Astrocyte of the cerebellum (primary cell): ENCODE results near the gene KRTAP10-12.
"Not testable (repeated sequence)": the region's sequence is repeated elsewhere in the genome, so short reads cannot be mapped to it uniquely, and the experiment has no call there.

Source experiments
- DNase-seq: peaks from one replicate; pipeline ENCODE4 v3.0.0-alpha.2; 2011; ENCODE audit warnings: low read depth
- H3K4me3 ChIP-seq: 2 replicates; pipeline ENCODE4 v1.5.1; 2011; ENCODE audit warnings: mild to moderate bottlenecking, low read depth, low read length, moderate library complexity
- in situ Hi-C: cut with HindIII; loops from 2 replicates; pipeline ENCODE4 v1.10.0; 2017; ENCODE audit warnings: low sequenced_read_pairs
- TF ChIP-seq, protein P1 (sequence below): IDR thresholded peaks from 2 replicates; pipeline ENCODE4 v1.5.1; 2012; ENCODE audit warnings: low read length, low read depth, moderate library complexity, mild to moderate bottlenecking; ENCODE audit errors: missing control alignments

KRTAP10-12 gene, protein sequence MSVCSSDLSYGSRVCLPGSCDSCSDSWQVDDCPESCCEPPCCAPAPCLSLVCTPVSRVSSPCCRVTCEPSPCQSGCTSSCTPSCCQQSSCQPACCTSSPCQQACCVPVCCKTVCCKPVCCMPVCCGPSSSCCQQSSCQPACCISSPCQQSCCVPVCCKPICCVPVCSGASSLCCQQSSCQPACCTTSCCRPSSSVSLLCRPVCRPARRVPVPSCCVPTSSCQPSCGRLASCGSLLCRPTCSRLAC

GRCh38 chr21:44697172-44697810 is at the start of gene KRTAP10-12:
TSS of gene KRTAP10-12 (plus strand) at chr21:44697172. CDS start at chr21:44697202, 30 bp downstream.
- in situ Hi-C loops, H3K4me3 ChIP-seq, DNase-seq: not testable (repeated sequence)

GRCh38 chr21:44647222-44647552 is 49.8 kb upstream of the KRTAP10-12 start:
- in situ Hi-C loops = loop anchor here (5.0 kb wide), 1 partner anchor 45 kb away; no protein-coding TSS in a partner anchor
- TF ChIP-seq, protein P1, sequence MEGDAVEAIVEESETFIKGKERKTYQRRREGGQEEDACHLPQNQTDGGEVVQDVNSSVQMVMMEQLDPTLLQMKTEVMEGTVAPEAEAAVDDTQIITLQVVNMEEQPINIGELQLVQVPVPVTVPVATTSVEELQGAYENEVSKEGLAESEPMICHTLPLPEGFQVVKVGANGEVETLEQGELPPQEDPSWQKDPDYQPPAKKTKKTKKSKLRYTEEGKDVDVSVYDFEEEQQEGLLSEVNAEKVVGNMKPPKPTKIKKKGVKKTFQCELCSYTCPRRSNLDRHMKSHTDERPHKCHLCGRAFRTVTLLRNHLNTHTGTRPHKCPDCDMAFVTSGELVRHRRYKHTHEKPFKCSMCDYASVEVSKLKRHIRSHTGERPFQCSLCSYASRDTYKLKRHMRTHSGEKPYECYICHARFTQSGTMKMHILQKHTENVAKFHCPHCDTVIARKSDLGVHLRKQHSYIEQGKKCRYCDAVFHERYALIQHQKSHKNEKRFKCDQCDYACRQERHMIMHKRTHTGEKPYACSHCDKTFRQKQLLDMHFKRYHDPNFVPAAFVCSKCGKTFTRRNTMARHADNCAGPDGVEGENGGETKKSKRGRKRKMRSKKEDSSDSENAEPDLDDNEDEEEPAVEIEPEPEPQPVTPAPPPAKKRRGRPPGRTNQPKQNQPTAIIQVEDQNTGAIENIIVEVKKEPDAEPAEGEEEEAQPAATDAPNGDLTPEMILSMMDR = no peak
- no peak overlapping the region for H3K4me3 ChIP-seq
- no peak for DNase-seq

GRCh38 chr21:44648557-44649311 is 48.2 kb upstream of the KRTAP10-12 start:
- no peak overlapping the region for H3K4me3 ChIP-seq
- DNase-seq = no peak
- in situ Hi-C loops = loop anchor here (5.0 kb wide), 1 partner anchor 44 kb away; no protein-coding TSS in a partner anchor
- TF ChIP-seq, protein P1 = no peak

DNA sequence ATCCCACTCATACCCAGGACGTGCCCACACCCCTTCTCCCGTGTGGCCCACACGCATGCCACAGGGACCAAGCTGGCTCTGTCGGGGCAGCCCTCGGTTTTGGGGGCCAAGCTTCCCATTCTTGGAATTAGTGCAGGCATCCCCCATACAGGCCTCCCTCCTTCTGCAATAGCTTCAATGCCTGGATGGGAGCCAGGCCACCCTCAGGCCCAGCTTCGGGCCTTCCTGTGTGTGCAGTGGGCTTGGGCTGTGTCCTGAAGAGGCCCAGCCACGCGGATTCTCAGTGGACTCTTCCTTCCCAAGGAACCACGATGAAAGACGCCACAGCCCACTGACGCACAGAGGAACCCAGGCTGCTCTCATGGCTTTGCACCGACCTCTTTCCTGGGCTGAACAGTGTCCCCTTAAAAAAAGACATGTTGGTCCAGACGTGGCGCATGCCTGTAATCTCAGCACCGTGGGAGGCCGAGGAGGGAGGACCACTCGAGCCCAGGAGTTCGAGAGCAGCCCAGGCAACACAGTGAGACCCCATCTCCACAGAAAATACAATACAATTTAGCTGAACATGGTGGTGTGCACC is 47.4 kb upstream of the KRTAP10-12 start:
- DNase-seq = no peak
- in situ Hi-C loops = loop anchor here (5.0 kb wide), 1 partner anchor 43 kb away; no protein-coding TSS in a partner anchor
- TF ChIP-seq, protein P1 = no peak
- no peak overlapping the region for H3K4me3 ChIP-seq

DNA sequence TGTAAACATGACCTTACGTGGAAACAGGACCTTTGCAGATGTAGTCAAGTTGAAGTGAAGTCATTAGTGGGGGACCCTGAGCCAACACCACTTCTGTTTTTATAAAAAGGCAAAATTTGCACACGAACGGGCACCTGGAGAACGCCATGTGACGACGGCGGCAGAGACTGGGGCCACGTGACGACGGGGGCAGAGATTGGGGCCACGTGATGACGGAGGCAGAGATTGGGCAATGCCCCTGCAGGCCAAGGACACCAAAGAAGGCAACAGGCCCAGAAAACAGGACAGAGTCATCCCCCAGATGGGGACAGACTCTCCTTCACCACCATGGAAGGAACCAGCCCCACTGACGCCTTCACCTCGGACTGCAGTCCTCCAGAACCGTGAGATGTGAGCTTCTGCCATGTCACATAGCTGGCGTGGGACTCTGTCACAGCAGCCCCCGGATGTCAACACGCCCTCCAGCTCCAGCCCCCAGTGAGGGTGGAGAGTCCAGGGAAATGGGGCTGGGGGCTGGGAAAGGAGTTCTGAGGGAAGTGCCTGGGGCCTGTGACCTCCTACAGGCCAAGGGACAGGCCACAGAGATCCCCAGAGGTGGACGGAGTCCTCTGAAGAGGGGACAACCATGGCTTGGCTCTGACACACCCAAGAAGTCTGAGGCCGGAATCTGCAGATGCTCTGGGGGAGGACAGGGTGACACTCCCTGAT is 46.6 kb upstream of the KRTAP10-12 start:
- TF ChIP-seq, protein P1 = no peak
- H3K4me3 ChIP-seq = no peak overlapping the region
- in situ Hi-C loops = no loop called here
- no peak for DNase-seq

DNA sequence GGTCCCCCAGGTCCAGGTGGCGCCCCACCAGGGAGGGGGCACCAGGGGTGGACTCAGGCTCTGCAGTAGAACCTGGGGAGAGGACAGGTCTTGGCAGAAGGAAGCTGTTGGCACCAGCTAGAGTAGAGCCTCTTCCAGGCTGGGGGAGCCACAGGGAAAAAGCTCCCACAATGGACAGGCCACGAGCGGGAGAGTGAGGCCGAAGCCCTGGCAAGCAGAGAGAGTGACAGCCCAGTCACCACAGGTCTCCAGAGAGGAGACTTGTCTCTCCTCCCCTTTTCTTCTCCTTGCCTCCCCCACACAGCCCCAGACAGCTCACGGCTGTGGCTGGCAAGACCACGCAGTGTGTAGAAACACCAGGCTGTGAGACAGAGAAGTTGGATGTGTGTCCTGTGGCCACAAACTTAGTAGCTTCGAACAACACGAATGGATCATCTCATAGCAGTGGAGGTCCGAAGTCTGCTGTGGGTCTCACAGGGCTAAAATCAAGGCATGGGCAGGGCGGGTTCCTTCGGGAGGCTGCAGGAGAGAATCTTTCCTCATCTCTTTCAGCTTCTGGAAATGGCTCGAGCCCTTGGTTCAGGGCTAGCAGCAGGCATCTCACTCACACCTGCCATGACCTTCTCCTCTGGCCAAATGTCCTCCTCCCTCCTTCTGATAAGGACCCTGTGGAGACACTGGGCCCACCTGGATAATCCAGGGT is 45.8 kb upstream of the KRTAP10-12 start:
- no peak overlapping the region for H3K4me3 ChIP-seq
- in situ Hi-C loops = no loop called here
- TF ChIP-seq, protein P1 = no peak
- DNase-seq = no peak
